Measurements from ENCODE around the gene AGRN. TPM values are rescaled to one million over a fixed set of nuclear protein-coding genes. Genes with fewer than 3 reads are reported as not detected.

The AGRN gene
- total RNA-seq, 4 donors from 2014 or later, result 33.0 to 103 (median 41.4) TPM

DNA sequence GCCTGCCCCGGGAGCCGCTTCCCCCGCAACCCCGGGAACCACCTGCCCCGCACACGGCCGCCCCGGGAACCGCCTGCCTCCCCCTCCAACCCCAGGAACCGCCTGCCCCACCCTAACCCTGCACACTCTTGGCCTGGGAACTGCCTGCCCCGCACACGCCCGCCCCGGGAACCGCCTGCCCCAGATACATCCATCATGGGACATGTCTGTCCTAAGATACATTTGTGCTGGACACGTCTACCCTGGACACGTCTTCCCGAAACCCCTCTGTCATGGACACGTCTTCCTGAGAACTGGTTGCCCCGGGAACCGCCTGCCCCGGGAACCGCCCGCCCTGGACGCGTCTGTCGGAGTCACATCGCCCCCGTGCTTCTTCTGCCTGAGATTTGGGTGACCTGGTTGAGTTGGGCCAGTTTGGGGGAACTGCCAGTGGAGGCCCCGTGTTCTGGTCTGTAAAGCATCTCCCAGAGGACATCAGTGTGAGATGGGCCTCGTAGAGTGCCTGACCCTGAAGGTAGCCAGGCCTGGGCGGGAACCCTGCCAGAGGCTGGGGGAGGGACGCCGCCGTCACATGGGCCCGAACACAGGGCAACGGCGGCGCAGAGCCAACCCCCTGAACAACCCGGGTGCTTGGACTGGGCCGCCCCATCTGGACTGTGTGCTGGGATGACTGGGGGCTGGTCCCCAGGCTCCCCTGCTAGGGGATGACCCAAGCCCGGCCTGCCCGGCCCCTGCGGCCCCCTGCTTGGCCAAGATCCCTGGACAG is 41.7 kb upstream of the AGRN start:
- Histone ChIP-seq H3K27me3 (no peaks in the 10 kb centered on the region), H3K27ac (no peak overlapping the region), H3K4me1 (peaks cover 0 to 9% (median 4%) of the 10 kb centered on the region in 4 donors), H3K4me3 (no peak overlapping the region), H3K9me3 (no peaks in the 10 kb centered on the region), H3K36me3 (no peaks in the 10 kb centered on the region)
- TF ChIP-seq, protein P1, sequence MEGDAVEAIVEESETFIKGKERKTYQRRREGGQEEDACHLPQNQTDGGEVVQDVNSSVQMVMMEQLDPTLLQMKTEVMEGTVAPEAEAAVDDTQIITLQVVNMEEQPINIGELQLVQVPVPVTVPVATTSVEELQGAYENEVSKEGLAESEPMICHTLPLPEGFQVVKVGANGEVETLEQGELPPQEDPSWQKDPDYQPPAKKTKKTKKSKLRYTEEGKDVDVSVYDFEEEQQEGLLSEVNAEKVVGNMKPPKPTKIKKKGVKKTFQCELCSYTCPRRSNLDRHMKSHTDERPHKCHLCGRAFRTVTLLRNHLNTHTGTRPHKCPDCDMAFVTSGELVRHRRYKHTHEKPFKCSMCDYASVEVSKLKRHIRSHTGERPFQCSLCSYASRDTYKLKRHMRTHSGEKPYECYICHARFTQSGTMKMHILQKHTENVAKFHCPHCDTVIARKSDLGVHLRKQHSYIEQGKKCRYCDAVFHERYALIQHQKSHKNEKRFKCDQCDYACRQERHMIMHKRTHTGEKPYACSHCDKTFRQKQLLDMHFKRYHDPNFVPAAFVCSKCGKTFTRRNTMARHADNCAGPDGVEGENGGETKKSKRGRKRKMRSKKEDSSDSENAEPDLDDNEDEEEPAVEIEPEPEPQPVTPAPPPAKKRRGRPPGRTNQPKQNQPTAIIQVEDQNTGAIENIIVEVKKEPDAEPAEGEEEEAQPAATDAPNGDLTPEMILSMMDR (IDR thresholded peaks at IDR 0.05), result no peak
- TF ChIP-seq POLR2A (IDR thresholded peaks at IDR 0.05), result no peak
- DNase-seq, result no peak

GRCh38 chr1:978835-979743 is 40.8 kb upstream of the AGRN start:
- no peaks in the 10 kb centered on the region for H3K36me3 ChIP-seq
- H3K27me3 ChIP-seq, result no peaks in the 10 kb centered on the region
- DNase-seq, result no peak
- H3K27ac ChIP-seq, result no peak overlapping the region
- H3K4me1 ChIP-seq, result peaks cover 0 to 10% (median 4%) of the 10 kb centered on the region in 4 donors
- no peak overlapping the region for H3K4me3 ChIP-seq
- no peaks in the 10 kb centered on the region for H3K9me3 ChIP-seq
- TF ChIP-seq POLR2A (IDR thresholded peaks at IDR 0.05), result no peak
- TF ChIP-seq, protein P1 (IDR thresholded peaks at IDR 0.05), result no peak

- H3K4me1 ChIP-seq, result peaks cover 0 to 13% (median 4%) of the 10 kb centered on the region in 4 donors
- no peak overlapping the region for H3K4me3 ChIP-seq
- H3K27ac ChIP-seq, result no peak overlapping the region
- TF ChIP-seq, protein P1 (IDR thresholded peaks at IDR 0.05), result no peak
- TF ChIP-seq POLR2A (IDR thresholded peaks at IDR 0.05), result no peak
- H3K27me3 ChIP-seq, result no peaks in the 10 kb centered on the region
- H3K36me3 ChIP-seq, result no peaks in the 10 kb centered on the region
- H3K9me3 ChIP-seq, result no peaks in the 10 kb centered on the region
- no peak for DNase-seq
These were observed 40.2 kb upstream of the AGRN start for GRCh38 chr1:979744-980072.

DNA sequence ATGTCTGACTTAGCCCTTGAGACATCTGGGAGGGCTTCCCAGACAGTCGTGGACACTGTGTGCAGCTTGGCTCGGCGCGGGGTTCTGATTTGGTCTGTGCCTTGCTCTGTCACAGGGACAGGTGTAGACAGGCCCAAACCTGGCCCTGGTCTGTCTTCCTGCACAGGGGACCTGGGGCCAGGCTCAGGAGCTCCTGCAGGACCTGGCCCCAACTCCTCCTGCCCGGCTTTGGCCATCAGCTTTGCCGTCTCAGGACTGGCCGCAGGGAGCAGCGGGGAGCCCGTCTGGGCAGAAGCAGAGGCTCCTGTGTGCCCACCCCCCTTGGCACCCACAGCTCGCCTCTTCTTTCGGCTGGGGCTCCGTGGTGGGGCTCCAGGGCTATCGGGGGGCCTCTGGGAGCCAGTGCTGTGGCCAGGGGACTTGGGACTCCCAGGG is 39.8 kb upstream of the AGRN start:
- no peak for DNase-seq
- Histone ChIP-seq H3K27me3 (no peaks in the 10 kb centered on the region), H3K9me3 (no peaks in the 10 kb centered on the region), H3K27ac (no peak overlapping the region), H3K4me1 (peaks cover 0 to 13% (median 4%) of the 10 kb centered on the region in 4 donors), H3K36me3 (no peaks in the 10 kb centered on the region), H3K4me3 (no peak overlapping the region)
- TF ChIP-seq, protein P1 (IDR thresholded peaks at IDR 0.05), result no peak
- TF ChIP-seq POLR2A (IDR thresholded peaks at IDR 0.05), result no peak

- Histone ChIP-seq H3K36me3 (no peaks in the 10 kb centered on the region), H3K27ac (no peak overlapping the region), H3K27me3 (no peaks in the 10 kb centered on the region), H3K4me1 (peaks cover 0 to 11% (median 3%) of the 10 kb centered on the region in 4 donors), H3K9me3 (no peaks in the 10 kb centered on the region), H3K4me3 (no peak overlapping the region)
- no peak for DNase-seq
- TF ChIP-seq, protein P1 (IDR thresholded peaks at IDR 0.05), result no peak
- no peak for TF ChIP-seq POLR2A (IDR thresholded peaks at IDR 0.05)
These were observed 39.1 kb upstream of the AGRN start for GRCh38 chr1:980602-981395.

Data from Peyer's patch (tissue), 4 donors.